Neutrophil (primary cell): Measurements from ENCODE around the gene CSNK1D.

Experiments used
- H3K27ac ChIP-seq: fragments of 200-600 bp; sonication (generic); 2 replicates; pipeline ENCODE4 v1.5.1; 2016; ENCODE audit warnings: mild to moderate bottlenecking, moderate library complexity
- H3K27me3 ChIP-seq: fragments of 200-600 bp; sonication (generic); 2 replicates; pipeline ENCODE4 v1.6.0; 2016; ENCODE audit warnings: mild to moderate bottlenecking
- H3K36me3 ChIP-seq: fragments of 200-600 bp; sonication (generic); 2 replicates; pipeline ENCODE4 v1.5.1; 2017
- H3K4me1 ChIP-seq, 2 experiments: fragments of 200-600 bp in 1 of 2; sonication (generic) in 1 of 2; 1 replicate in 1 of 2; 2 replicates in 1 of 2; pipeline versions ENCODE4 v1.5.1 to v1.6.1; 2013 to 2016; ENCODE audit warnings: low read depth in 1 of 2, low read length in 1 of 2, mild to moderate bottlenecking in 1 of 2, moderate library complexity in 1 of 2; ENCODE audit not compliant: control insufficient read depth in 1 of 2, insufficient read depth in 1 of 2
- H3K4me3 ChIP-seq, 2 experiments: fragments of 200-600 bp in 1 of 2; sonication (generic) in 1 of 2; 1 replicate in 1 of 2; 2 replicates in 1 of 2; pipeline ENCODE4 v1.5.1; 2013 to 2016; ENCODE audit warnings: low read depth in 1 of 2, low read length in 1 of 2, mild to moderate bottlenecking in 1 of 2, moderate library complexity in 1 of 2
- H3K9me3 ChIP-seq: fragments of 200-600 bp; sonication (generic); 2 replicates; pipeline ENCODE4 v1.5.1; 2016
- CTCF ChIP-seq: fragments of 200-600 bp; sonication (generic); IDR thresholded peaks from 2 replicates; pipeline ENCODE4 v1.5.1; 2016; ENCODE audit warnings: antibody characterized with exemption

Gene CSNK1D

GRCh38 chr17:82226809-82227628 is 46.5 kb downstream of the CSNK1D start:
- Histone ChIP-seq H3K4me3 (peak overlapping the region; percentile 87 to 98), H3K27me3 (no peaks in the 10 kb centered on the region), H3K9me3 (no peaks in the 10 kb centered on the region), H3K36me3 (peaks cover 19% of the 10 kb centered on the region), H3K27ac (peak overlapping the region; percentile 100), H3K4me1 (peaks cover 68 to 71% of the 10 kb centered on the region in 2 experiments)
- no peak for TF ChIP-seq CTCF

- TF ChIP-seq CTCF, result no peak
- H3K27ac ChIP-seq, result peak overlapping the region; percentile 100
- peaks cover 17% of the 10 kb centered on the region for H3K36me3 ChIP-seq
- H3K9me3 ChIP-seq, result no peaks in the 10 kb centered on the region
- H3K4me3 ChIP-seq, result no peak overlapping the region
- no peaks in the 10 kb centered on the region for H3K27me3 ChIP-seq
- peaks cover 74 to 77% of the 10 kb centered on the region in 2 experiments for H3K4me1 ChIP-seq
Measured at GRCh38 chr17:82226146-82226808, 47.2 kb downstream of the CSNK1D start.

- peaks cover 10% of the 10 kb centered on the region for H3K36me3 ChIP-seq
- no peak for TF ChIP-seq CTCF
- peak overlapping the region; percentile 100 for H3K27ac ChIP-seq
- no peaks in the 10 kb centered on the region for H3K27me3 ChIP-seq
- H3K9me3 ChIP-seq, result no peaks in the 10 kb centered on the region
- peaks cover 80 to 81% of the 10 kb centered on the region in 2 experiments for H3K4me1 ChIP-seq
- H3K4me3 ChIP-seq, result no peak overlapping the region
Measured at GRCh38 chr17:82225368-82226029, 48.0 kb downstream of the CSNK1D start.

GRCh38 chr17:82224666-82225065 is 48.8 kb downstream of the CSNK1D start:
- H3K4me3 ChIP-seq, result no peak overlapping the region
- peaks cover 2% of the 10 kb centered on the region for H3K36me3 ChIP-seq
- H3K27me3 ChIP-seq, result no peaks in the 10 kb centered on the region
- no peak for TF ChIP-seq CTCF
- peak overlapping the region; percentile 100 for H3K27ac ChIP-seq
- H3K4me1 ChIP-seq, result peaks cover 82 to 83% of the 10 kb centered on the region in 2 experiments
- H3K9me3 ChIP-seq, result no peaks in the 10 kb centered on the region

GRCh38 chr17:82223517-82223916 is 50.0 kb downstream of the CSNK1D start:
- Histone ChIP-seq H3K4me3 (peak overlapping the region; percentile 23 to 41), H3K27me3 (no peaks in the 10 kb centered on the region), H3K4me1 (peaks cover 94% of the 10 kb centered on the region in 2 experiments), H3K9me3 (no peaks in the 10 kb centered on the region), H3K36me3 (no peaks in the 10 kb centered on the region), H3K27ac (peak overlapping the region; percentile 100)
- no peak for TF ChIP-seq CTCF
